Cardiac fibroblast (primary cell): ENCODE data around the gene LRRC8C.
"Not testable (repeated sequence)": the region's sequence is repeated elsewhere in the genome, so short reads cannot be mapped to it uniquely, and the experiment has no call there.

Source experiments
- DNase-seq, 2 donors: peaks; one replicate each; pipeline versions ENCODE4 v3.0.0 to v3.0.0-alpha.2; 2010; ENCODE audit warnings: low read depth in 2 of 2
- H3K4me3 ChIP-seq, 2 donors: replicated peaks in 1 of 2; 1 replicate in 1 of 2; 2 replicates in 1 of 2; pipeline ENCODE4 v1.5.1; 2011; ENCODE audit warnings: low read depth in 2 of 2, low read length in 2 of 2, mild to moderate bottlenecking in 2 of 2, moderate library complexity in 1 of 2
- CTCF ChIP-seq: IDR thresholded peaks from one replicate; pipeline ENCODE4 v1.5.1; 2011; ENCODE audit warnings: low read depth, mild to moderate bottlenecking, low read length, inconsistent platforms

LRRC8C gene

GRCh38 chr1:89624314-89624713 is 8.6 kb upstream of the LRRC8C start:
- H3K4me3 ChIP-seq = no peak overlapping the region
- TF ChIP-seq CTCF = no peak
- no peak for DNase-seq

- DNase-seq = no peak
- H3K4me3 ChIP-seq = no peak overlapping the region
- no peak for TF ChIP-seq CTCF
These were observed 8.1 kb upstream of the LRRC8C start for GRCh38 chr1:89624715-89625323.

GRCh38 chr1:89627596-89627962 is 5.3 kb upstream of the LRRC8C start:
- H3K4me3 ChIP-seq = no peak overlapping the region

GRCh38 chr1:89629146-89629545 is 3.8 kb upstream of the LRRC8C start:
- H3K4me3 ChIP-seq = no peak overlapping the region
- no peak for TF ChIP-seq CTCF
- no peak for DNase-seq

More at GRCh38 chr1:89627596-89627962, 5.3 kb upstream of the LRRC8C start:
- no peak for TF ChIP-seq CTCF
- DNase-seq = no peak

- not testable (repeated sequence) for DNase-seq, H3K4me3 ChIP-seq
These were observed 3.3 kb upstream of the LRRC8C start for GRCh38 chr1:89629600-89629999.

- DNase-seq = no peak
- peak; percentile 4 for TF ChIP-seq CTCF
- no peak overlapping the region for H3K4me3 ChIP-seq
These were observed 2.9 kb upstream of the LRRC8C start for GRCh38 chr1:89630048-89630447.

- TF ChIP-seq CTCF = no peak
- DNase-seq = peak in 1 of 2 donors; percentile 38
- H3K4me3 ChIP-seq = peak overlapping the region; percentile 71 to 95
These were observed 884 bp upstream of the LRRC8C start for GRCh38 chr1:89631816-89632656.
